Measurements from ENCODE around the gene KCNT1. TPM values are rescaled to one million over a fixed set of nuclear protein-coding genes. Genes with fewer than 3 reads are reported as not detected.

KCNT1 gene
- total RNA-seq, 1 donor from 2014 or later, result not detected

DNA sequence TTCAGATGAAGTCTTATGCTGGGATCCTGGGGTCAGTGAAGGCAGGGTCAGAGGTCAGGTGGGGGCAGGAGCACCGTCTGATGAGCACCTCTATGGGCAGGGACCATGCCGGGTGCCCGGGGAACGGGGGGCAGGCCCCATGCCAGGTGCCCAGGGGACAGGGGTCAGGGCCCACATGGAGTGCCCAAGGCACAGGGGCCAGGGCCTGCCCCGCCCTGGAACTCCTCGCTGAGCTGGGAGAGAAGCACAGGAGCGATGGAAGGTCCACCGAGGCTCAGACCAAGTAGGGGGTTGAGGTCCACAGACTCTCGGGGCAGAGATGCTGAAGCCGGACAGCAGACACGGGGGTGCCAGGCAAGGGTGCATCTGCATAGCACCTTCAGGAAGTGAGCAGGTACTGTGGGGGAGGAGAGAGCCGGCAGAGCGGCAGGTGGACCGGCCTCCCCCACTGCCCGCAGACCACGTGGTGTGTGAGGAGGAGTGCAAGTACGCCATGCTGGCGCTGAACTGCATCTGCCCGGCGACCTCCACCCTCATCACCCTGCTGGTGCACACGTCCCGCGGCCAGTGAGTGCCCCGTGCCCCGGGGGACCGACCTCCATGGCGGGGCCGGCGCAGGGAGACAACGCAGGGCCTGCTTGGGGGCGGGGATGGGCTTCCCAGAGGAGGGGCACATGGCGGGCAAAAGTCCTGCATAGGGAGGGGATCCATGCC lies 67.7 kb downstream of the KCNT1 start:
- Histone ChIP-seq H3K9ac (ENCODE audit: low read length) (no peak overlapping the region), H3K4me3 (ENCODE audit: insufficient read depth, low read depth, low read length) (no peak overlapping the region), H3K79me2 (ENCODE audit: insufficient read depth, low read length) (no peaks in the 10 kb centered on the region), H3K36me3 (ENCODE audit: insufficient read depth, low read length) (no peaks in the 10 kb centered on the region), H2AFZ (ENCODE audit: low read depth, low read length) (no peak overlapping the region), H3K4me2 (ENCODE audit: low read length) (no peak overlapping the region), H4K20me1 (ENCODE audit: insufficient read depth, low read length) (no peaks in the 10 kb centered on the region), H3K9me3 (ENCODE audit: insufficient read depth, low read depth, low read length) (peaks cover 12% of the 10 kb centered on the region), H3K27ac (ENCODE audit: low read depth, low read length) (no peak overlapping the region), H3K4me1 (ENCODE audit: insufficient read depth, low read length) (no peaks in the 10 kb centered on the region), H3K27me3 (ENCODE audit: insufficient read depth, low read length) (no peaks in the 10 kb centered on the region)
- Mint-ChIP-seq H3K9me3 (ENCODE audit: unreplicated experiment) (peaks cover 9% of the 10 kb centered on the region), H3K36me3 (ENCODE audit: low read depth, unreplicated experiment) (no peaks in the 10 kb centered on the region), H3K27me3 (ENCODE audit: low read depth, unreplicated experiment) (peaks cover 4% of the 10 kb centered on the region), H3K4me1 (ENCODE audit: low read depth, unreplicated experiment) (no peaks in the 10 kb centered on the region), H3K4me3 (ENCODE audit: unreplicated experiment) (no peak overlapping the region), H3K27ac (ENCODE audit: unreplicated experiment) (no peak overlapping the region)
- FAIRE-seq (no peak), DNase-seq (ENCODE audit: low read depth) (no peak)
- TF ChIP-seq, protein P1, sequence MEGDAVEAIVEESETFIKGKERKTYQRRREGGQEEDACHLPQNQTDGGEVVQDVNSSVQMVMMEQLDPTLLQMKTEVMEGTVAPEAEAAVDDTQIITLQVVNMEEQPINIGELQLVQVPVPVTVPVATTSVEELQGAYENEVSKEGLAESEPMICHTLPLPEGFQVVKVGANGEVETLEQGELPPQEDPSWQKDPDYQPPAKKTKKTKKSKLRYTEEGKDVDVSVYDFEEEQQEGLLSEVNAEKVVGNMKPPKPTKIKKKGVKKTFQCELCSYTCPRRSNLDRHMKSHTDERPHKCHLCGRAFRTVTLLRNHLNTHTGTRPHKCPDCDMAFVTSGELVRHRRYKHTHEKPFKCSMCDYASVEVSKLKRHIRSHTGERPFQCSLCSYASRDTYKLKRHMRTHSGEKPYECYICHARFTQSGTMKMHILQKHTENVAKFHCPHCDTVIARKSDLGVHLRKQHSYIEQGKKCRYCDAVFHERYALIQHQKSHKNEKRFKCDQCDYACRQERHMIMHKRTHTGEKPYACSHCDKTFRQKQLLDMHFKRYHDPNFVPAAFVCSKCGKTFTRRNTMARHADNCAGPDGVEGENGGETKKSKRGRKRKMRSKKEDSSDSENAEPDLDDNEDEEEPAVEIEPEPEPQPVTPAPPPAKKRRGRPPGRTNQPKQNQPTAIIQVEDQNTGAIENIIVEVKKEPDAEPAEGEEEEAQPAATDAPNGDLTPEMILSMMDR (IDR thresholded peaks at IDR 0.05; ENCODE audit: insufficient read depth, low read depth, low read length), result no peak
- TF ChIP-seq EZH2 (IDR thresholded peaks at IDR 0.05; ENCODE audit: insufficient read depth, low read length), result no peak

DNA sequence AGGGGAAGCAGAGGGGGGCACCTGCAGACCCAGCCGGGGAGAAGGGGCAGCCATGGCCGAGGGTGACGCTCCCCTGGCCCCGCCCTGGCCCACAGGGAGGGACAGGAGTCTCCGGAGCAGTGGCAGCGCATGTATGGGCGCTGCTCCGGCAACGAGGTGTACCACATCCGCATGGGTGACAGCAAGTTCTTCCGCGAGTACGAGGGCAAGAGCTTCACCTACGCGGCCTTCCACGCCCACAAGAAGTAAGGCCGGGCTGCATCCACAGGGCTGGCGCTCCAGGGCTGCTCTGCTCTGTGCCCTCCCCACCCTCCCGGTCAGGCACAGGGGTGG lies 68.2 kb downstream of the KCNT1 start:
- no peaks in the 10 kb centered on the region for H3K79me2 ChIP-seq (ENCODE audit: insufficient read depth, low read length)
- no peaks in the 10 kb centered on the region for H3K36me3 Mint-ChIP-seq (ENCODE audit: low read depth, unreplicated experiment)
- H3K9me3 ChIP-seq (ENCODE audit: insufficient read depth, low read depth, low read length), result peaks cover 12% of the 10 kb centered on the region
- no peaks in the 10 kb centered on the region for H3K36me3 ChIP-seq (ENCODE audit: insufficient read depth, low read length)
- H3K27ac ChIP-seq (ENCODE audit: low read depth, low read length), result no peak overlapping the region
- H3K27me3 Mint-ChIP-seq (ENCODE audit: low read depth, unreplicated experiment), result peaks cover 4% of the 10 kb centered on the region
- no peak overlapping the region for H2AFZ ChIP-seq (ENCODE audit: low read depth, low read length)
- H3K27me3 ChIP-seq (ENCODE audit: insufficient read depth, low read length), result no peaks in the 10 kb centered on the region
- no peak overlapping the region for H3K4me3 Mint-ChIP-seq (ENCODE audit: unreplicated experiment)
- H3K9me3 Mint-ChIP-seq (ENCODE audit: unreplicated experiment), result peaks cover 8% of the 10 kb centered on the region
- FAIRE-seq (no peak), DNase-seq (ENCODE audit: low read depth) (no peak)
- H3K4me2 ChIP-seq (ENCODE audit: low read length), result no peak overlapping the region
- no peaks in the 10 kb centered on the region for H4K20me1 ChIP-seq (ENCODE audit: insufficient read depth, low read length)
- H3K9ac ChIP-seq (ENCODE audit: low read length), result no peak overlapping the region
- H3K4me1 ChIP-seq (ENCODE audit: insufficient read depth, low read length), result no peaks in the 10 kb centered on the region
- H3K4me3 ChIP-seq (ENCODE audit: insufficient read depth, low read depth, low read length), result no peak overlapping the region
- TF ChIP-seq EZH2 (IDR thresholded peaks at IDR 0.05; ENCODE audit: insufficient read depth, low read length), result no peak
- TF ChIP-seq, protein P1 (IDR thresholded peaks at IDR 0.05; ENCODE audit: insufficient read depth, low read depth, low read length), result no peak
- no peak overlapping the region for H3K27ac Mint-ChIP-seq (ENCODE audit: unreplicated experiment)
- no peaks in the 10 kb centered on the region for H3K4me1 Mint-ChIP-seq (ENCODE audit: low read depth, unreplicated experiment)

DNA sequence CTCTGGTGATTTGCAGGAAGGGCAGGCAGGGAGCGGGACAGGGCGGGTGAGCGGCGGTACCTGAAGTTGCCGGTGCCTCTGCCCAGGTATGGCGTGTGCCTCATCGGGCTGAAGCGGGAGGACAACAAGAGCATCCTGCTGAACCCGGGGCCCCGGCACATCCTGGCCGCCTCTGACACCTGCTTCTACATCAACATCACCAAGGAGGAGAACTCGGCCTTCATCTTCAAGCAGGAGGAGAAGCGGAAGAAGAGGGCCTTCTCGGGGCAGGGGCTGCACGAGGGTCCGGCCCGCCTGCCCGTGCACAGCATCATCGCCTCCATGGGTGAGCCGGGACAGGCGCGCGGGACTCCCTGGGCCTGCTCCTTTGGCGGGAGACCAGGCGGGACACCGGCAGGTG lies 68.8 kb downstream of the KCNT1 start:
- Mint-ChIP-seq H3K9me3 (ENCODE audit: unreplicated experiment) (peaks cover 7% of the 10 kb centered on the region), H3K4me3 (ENCODE audit: unreplicated experiment) (no peak overlapping the region), H3K4me1 (ENCODE audit: low read depth, unreplicated experiment) (no peaks in the 10 kb centered on the region), H3K27me3 (ENCODE audit: low read depth, unreplicated experiment) (peaks cover 10% of the 10 kb centered on the region), H3K36me3 (ENCODE audit: low read depth, unreplicated experiment) (no peaks in the 10 kb centered on the region), H3K27ac (ENCODE audit: unreplicated experiment) (no peak overlapping the region)
- Histone ChIP-seq H3K4me3 (ENCODE audit: insufficient read depth, low read depth, low read length) (no peak overlapping the region), H3K36me3 (ENCODE audit: insufficient read depth, low read length) (no peaks in the 10 kb centered on the region), H3K4me2 (ENCODE audit: low read length) (no peak overlapping the region), H3K9me3 (ENCODE audit: insufficient read depth, low read depth, low read length) (peaks cover 12% of the 10 kb centered on the region), H3K9ac (ENCODE audit: low read length) (no peak overlapping the region), H3K79me2 (ENCODE audit: insufficient read depth, low read length) (no peaks in the 10 kb centered on the region), H3K27ac (ENCODE audit: low read depth, low read length) (no peak overlapping the region), H2AFZ (ENCODE audit: low read depth, low read length) (no peak overlapping the region), H4K20me1 (ENCODE audit: insufficient read depth, low read length) (no peaks in the 10 kb centered on the region), H3K27me3 (ENCODE audit: insufficient read depth, low read length) (no peaks in the 10 kb centered on the region), H3K4me1 (ENCODE audit: insufficient read depth, low read length) (no peaks in the 10 kb centered on the region)
- no peak for TF ChIP-seq EZH2 (IDR thresholded peaks at IDR 0.05; ENCODE audit: insufficient read depth, low read length)
- TF ChIP-seq, protein P1 (IDR thresholded peaks at IDR 0.05; ENCODE audit: insufficient read depth, low read depth, low read length), result no peak
- no peak for FAIRE-seq
- no peak for DNase-seq (ENCODE audit: low read depth)
